ENCODE results near the gene MYO18A.

The MYO18A gene

DNA sequence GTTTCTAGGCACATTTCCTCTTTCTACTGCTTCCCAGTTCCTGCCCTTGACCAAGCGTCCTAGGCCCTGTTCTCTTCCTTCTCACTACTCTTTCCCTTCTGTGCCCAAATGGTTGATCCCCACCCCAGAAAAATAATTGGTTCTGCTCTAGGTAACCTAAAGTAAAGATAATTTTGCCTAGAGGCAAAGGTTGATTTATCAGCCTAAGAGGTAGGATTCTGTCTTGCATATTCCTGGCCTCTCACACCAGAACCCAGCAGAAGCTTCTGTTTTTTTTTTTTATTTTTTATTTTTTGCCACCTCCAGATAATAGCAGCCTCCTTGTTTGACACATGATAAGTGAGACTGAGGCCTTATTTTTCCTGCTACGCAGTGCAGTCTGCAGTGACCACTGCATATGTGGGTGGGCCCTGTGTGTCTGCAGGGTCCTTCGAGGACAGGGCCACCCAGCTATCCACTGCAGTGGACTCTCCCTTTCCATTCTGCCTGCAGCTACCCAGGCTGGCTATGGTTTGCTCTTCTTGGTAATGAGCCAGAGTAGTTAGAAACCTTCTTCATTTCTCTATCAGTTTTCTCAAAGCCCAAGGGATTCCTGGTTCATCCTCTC is 136.6 kb downstream of the MYO18A start:
- DNase-seq, result peak; percentile 12

DNA sequence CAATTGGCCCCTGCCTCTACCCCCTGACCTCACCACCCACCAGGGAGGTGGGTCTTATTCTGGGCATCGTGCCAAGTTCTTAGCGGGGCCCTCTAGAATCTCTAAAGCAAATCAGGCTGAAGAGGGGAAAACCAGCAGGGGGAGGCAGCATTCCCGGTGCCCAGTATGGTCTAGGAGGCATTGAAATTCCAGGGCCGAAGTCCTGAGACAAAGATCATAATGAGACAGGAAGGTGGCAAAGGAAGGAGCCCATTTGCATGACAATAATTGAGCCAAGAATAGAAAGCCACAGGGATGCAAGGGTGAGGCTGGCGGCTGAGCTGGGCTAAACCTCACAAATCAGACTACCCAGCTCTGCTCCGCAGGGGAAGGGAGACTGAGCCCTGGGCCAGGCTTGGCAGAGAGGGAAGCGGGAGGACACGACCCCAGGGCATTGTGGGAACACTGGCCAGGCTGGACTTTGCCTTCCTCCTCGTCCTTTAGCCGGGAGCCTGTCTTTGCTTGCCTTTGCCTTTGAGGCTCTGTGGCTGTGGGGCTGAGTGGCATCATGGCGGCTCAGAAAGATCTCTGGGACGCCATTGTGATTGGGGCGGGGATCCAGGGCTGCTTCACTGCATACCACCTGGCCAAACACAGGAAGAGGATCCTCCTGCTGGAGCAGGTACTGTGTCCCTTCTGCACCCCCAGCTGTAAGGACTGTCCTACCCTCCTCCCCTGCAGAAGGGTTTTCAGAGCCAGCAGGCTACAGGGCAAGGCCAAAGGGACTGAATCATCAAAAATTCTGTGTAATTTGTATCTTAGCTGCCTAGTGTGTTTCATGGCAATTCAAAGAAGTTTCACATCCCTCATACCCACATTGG is 137.3 kb downstream of the MYO18A start, which contains the start of gene PIPOX:
Gene PIPOX, plus strand, starts transcription at position 463 of the 860 bp plus-strand sequence. Its CDS starts 85 bp downstream, at position 548.
- no peak for DNase-seq

DNA sequence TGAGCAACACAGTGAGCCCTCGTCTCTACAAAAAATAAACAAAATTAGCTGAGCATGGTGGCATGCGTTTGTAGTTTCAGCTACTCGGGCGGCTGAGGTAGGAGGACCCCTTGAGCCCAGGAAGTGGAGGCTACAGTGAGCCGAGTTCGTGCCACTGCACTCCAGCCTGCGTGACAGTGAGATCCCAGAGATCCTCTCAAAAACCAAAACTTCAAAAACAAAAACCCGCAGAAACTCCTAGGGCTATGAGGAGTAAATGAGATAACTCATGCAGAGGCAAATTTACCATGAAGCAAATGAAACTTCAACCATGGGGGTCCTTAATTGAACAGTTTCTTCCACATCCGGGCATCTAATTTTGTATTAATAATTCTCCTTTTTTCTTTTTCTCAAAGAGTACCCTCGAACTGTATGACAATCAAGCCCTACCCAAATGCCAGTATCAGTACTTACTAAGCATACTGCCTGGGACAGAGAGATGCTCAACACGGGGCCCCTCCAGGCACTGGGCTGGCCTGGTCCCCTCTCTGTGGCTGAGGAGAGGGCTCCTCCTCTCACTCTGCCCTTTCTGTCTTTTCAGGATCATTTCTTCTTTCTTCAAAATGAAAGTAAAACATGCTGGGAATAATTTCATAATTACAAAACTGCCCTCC is 138.0 kb downstream of the MYO18A start:
- no peak for DNase-seq

DNA sequence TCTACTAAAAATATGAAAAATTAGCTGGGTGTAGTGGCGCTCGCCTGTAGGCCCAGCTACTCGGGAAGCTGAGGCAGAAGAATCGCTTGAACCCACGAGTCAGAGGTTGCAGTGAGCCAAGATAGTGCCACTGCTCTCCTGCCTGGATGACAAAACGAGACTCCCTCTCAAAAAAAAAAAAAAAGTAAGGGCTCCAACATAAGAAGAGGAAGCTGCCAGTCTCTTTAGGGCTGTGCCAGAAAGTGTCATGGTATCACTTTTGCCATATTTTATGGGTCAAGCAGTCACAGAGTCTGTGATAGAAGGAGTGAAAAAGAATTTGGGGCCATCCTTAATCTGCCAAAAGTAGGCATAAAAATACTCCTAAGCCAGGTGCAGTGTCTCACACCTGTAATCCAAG is 138.6 kb downstream of the MYO18A start:
- DNase-seq, result no peak

DNA sequence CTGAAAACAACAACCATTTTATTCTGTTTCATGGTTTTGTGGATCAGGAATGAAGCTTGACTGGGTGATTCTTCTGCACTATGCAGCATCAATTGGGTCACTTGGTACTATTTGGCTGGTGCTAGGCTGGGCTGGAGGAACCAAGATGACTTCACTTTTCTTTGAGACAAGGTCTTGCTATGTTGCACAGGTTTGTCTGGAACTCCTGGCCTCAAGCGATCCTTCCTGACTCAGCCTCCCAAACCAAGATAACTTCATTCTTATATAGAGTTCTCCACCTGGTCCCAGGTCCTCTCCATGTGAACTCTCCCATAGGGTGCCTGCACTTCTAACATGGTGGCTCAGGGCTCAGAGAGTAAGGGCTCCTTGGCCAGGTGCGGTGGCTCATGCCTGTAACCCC is 139.1 kb downstream of the MYO18A start:
- no peak for DNase-seq

DNA sequence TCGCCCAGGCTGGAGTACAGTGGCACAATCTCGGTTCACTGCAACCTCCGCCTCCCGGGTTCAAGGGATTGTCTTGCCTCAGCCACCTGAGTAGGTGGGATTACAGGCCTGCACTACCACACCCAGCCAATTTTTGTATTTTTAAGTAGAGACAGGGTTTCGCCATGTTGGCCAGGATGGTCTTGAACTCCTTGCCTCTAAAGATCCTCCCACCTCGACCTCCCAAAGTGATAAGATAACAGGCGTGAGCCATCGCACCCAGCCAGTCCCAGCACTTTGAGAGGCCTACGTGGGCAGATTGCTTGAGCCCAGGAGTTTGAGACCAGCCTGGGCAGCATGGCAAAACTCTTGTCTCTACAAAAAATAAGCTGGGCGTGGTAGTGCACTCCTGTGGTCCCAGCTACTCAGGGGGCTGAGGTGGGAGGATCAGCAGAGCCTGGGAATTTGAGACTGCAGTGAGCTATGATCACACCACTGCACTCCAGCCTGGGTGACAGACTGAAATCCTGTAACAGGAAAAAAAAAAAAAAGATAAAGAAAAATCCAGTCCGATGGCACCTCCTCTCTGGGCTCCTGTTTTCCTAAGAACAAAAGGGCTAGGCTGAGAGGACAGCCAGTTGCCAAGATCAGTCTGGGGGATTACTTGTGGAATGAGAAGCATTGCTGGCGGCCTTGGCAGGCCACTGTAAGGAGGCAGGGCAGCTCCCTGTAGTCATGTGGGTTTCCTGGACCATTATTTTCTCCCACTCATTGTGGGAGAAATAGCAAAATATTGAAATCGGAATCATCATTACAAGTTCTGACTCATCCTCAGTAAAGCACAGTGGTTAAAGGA is 140.2 kb downstream of the MYO18A start:
- no peak for DNase-seq

DNA sequence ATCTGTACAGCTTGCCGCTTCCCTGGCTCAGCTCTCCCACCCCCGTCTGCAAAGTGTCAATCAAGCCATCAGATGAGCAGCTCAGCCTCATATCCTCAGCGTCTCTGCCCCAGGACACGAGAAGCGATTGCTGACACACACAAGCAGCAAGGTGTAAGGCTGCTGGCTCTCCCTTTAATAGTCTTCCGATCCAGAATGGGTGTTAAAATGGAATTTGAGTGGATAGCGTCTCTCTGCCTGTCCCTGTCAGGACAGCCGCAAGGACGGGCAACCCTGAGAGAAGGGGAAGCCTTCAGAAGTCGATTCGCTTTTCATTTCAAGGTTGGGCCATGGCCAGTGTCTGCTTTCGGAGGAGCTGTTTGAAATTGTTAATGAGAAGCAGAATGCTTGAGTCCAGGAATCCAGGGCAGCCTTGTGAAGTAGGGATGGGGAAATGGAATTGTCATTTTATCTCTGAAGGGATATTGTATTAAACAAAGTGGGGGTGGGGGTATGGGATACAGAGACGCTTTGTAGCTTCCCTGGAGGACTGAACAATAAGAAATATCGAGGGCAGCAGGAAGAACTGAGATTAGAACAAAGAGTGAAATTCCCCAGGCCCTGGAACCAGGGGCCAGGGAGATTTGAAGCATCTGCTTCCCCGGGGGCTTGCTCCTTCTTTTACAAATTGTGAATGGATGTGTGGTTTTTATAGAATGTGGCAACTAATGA is 142.0 kb downstream of the MYO18A start:
- DNase-seq, result no peak

DNA sequence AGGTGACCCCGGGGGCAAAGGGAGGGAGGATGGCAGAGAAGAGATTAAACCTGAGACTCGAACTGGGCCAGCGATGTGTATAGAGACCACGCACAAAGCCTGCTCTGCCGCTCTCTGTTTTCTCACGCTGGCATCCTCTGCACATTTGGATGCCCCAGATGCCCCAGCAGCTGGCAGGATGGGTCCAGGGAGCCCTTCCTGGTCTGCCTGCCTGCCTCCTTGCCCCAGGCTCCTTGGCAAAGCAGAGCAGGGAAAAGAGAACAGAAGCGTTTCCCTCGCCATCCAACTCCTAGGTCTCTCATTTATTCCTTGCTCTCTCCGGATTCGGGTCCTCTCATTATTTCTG is 142.5 kb downstream of the MYO18A start:
- no peak for DNase-seq

DNA sequence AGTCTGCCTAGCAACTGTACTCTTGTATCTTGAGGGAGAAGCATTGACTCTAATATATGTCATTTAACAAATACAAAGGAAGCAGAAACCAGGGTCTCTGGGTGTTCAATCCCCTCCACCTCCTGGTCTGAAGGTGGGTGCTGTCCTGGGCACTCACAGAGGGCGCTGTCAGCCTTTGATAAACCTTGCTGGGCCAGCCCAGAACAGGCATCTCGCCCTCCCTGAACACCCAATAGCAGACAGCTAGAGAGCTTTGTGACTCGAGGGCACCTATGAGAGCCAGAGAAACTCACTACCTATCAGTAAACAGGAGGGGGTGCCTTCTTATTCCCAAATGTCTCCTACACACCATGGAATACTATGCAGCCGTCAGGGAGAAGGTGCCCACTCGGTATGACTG is 143.6 kb downstream of the MYO18A start:
- no peak for DNase-seq

DNA sequence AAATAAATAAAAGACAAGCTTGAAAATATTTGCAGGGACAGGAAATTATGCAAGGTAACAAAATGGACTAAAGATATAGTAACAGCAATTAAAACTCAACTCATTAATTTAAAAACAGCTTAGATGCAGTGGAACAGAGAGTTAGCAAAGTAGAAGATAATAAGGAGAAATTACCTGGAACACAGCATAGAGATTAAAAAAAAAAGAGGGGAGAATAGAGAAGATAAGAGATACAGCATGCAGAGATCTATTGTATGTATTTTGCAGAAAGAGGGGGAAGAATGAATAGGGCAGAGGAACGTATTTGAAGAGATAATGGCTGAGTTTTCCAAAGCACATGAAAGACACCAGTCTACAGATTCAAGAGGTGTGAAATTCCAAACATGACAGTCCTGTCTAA is 145.7 kb downstream of the MYO18A start:
- DNase-seq, result no peak

DNA sequence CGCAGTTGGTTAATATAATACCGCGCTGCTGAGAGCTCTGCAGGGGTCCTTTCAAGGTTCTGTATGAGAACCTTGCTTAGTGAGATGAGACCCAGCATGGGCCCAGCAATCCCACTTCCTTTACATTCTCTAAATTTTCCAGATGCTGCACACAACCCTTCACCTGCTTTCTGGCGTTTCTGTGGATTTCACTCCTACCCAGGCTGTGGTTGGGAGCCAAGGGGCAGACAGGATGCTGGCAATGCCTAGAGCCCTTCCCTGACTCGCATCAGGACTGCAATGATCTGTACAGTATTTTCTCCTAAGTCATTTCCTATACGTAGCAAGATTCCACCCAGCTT is 147.4 kb downstream of the MYO18A start:
- DNase-seq, result no peak

DNA sequence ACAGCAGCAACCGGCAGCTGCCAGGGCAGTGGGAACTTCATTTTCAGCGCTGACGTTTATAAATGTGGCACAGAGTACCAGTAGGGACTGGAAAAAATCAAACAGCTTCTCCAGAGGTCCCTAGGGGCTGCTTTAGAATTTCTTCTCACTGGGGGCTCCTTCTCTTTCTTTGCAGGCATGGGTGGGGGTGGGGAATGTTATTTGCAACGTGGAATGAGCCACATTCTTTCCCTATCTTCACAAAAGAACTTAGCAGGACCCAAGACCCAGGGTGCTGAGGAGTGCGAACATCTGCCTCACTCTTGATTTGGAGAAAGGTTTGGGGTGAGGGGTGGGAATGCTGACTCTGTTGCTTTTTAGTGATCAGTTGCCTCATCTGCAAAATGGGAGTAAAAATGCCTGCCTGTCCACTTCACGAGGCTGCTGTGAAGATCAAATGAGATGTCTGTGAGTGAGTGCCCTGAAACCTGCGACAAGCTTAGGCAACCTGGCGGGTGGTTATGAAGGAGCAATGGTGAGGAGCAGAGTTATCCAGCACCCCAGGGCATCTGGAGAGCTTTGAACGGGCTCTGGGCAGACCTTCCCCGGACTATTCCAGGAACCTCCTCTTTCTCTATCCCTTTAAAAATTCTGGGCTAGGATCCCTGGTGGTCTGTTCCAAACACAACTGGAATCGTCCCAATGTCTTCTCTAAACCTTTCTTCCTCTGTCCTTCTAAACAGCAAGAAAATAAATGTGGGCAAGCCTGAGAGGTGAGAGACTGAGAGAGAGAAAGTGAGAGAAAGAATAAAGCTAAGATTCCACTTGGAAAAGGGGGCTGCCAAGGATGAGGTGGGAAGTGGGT is 148.0 kb downstream of the MYO18A start:
- DNase-seq, result no peak

DNA sequence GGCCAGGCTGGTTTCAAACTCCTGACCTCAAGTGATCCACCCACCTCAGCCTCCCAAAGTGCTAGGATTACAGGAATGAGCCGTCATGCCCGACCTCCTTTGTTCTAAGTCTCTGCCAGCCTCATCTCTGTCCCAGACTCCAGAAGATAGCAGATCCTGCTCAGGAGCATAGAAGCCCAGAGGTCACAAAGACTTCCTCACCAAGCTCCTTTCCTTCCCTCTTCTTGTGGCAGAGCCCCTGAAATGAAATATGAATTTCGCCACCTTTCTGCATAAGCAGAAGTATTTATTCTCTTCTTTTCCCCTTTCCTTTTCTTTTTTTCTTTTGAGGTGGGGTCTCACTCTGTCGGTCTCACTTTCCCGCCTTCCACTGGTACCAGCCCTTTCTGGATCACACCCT is 148.7 kb downstream of the MYO18A start:
- no peak for DNase-seq

DNA sequence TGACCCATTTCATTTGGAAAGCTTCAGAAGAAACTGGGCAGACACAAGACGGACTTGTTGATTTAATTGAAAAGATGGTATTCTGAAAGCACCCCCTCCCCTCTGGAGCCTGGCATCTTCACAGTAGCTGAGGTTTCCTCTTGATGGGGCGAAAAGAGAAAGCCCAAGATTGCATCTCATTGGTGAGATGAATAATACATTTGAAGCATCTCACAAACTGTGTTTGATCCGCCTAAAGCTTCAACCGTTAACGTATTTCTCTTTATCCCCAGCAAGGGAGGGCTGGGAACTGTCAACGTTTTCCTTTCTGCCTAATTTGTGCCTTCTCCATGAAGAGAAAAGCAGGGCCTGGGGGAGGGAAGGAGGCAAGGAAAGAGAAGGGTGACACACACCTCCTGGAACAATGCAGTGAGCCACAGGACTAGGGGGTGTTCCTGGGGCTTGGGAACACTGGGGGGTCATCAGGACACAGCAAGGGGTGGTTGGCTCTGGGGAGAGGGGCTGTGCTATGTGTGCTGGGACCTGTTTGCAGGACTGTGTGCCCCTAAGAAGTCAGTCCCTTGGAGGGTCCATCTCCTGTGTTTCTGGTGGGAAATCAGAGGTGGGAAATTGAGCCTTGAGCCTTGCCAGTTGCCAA is 155.8 kb downstream of the MYO18A start:
- no peak for DNase-seq

DNA sequence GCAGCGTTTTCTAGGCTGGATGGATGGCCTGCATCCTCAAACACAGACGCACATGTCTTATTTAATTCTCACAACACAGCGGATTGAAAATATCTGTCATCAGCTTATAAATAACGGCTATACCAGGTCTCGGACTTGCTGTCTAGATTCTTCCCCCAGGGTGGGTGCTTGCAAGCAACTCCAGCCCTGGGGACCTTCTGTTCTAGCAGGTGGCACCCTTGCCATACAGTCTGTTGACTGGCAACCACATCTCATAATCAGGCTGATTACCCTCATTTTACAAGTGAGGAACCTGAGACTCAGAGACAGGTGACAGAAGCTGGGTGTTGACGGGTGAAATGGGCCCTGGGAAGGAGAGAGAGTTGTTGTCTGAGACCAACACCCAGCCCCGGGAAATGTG is 158.1 kb downstream of the MYO18A start:
- no peak for DNase-seq

DNA sequence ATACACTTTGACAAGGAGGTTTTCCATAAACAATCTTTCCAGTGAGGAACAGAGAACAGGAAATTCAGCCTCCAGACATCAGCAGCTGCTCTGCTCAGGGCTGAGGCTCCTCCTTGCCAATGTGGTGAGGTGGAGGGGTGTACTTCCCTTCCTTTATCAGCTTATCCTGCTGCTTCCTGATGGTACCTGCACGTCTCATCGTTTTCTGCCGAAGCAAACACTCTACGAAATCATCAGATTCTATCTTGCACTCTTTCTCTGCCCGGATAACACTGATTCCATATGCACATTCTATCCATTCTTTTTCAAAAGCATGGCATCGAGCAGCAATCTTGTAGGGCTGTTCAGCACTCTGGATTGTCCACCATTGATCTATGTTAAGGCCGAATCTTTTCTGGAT is 159.0 kb downstream of the MYO18A start:
- no peak for DNase-seq
